PC-3 (cell line): Measurements from ENCODE around the gene DOCK10. TPM values are rescaled to one million over a fixed set of nuclear protein-coding genes. Genes with fewer than 3 reads are reported as not detected.

Source experiments
- ATAC-seq: fragments of 200-7000 bp; cut with Tn5 transposase; 2 replicates; pipeline ENCODE4 v1.9.1; 2020; ENCODE audit warnings: mild to moderate bottlenecking, moderate library complexity
- BruUV-seq: library from RNA; stranded (reverse); fragments of 400-500 nt; replicated peaks from 2 replicates; lab custom pipeline; 2021; lab: Mats Ljungman, UMichigan
- CTCF ChIA-PET: fragments of 300-600 bp; sonication (Branson Sonifier 250); formaldehyde crosslinking; loops from one replicate; lab custom pipeline; 2022; ENCODE audit warnings: antibody characterized with exemption; lab: Charles Lee
- POLR2A ChIA-PET: fragments of 300-600 bp; sonication (Branson Sonifier 250); formaldehyde crosslinking; loops from one replicate; lab custom pipeline; 2022; ENCODE audit warnings: antibody characterized with exemption; ENCODE audit not compliant: unreplicated experiment; lab: Charles Lee
- DNase-seq: peaks from one replicate; pipeline ENCODE4 v3.0.0-alpha.2; 2015
- H2AFZ ChIP-seq: fragments of 300-600 bp; sonication (generic); 2 replicates; pipeline ENCODE4 v1.6.0; 2016; ENCODE audit warnings: antibody characterized with exemption, low read length
- H3F3A ChIP-seq: fragments of 300-600 bp; sonication (generic); one replicate; pipeline ENCODE4 v1.6.0; 2017; ENCODE audit warnings: antibody characterized with exemption, low read length, control low read depth, mild to moderate bottlenecking; ENCODE audit not compliant: unreplicated experiment
- H3K27ac ChIP-seq: fragments of 300-600 bp; sonication (generic); 2 replicates; pipeline ENCODE4 v1.5.1; 2016; ENCODE audit warnings: mild to moderate bottlenecking, low read length
- H3K27me3 ChIP-seq: fragments of 300-600 bp; sonication (generic); 2 replicates; pipeline ENCODE4 v1.6.1; 2016; ENCODE audit warnings: low read length, mixed read lengths
- H3K36me3 ChIP-seq: fragments of 300-600 bp; sonication (generic); 2 replicates; pipeline ENCODE4 v1.6.1; 2016; ENCODE audit warnings: low read depth, mixed run types, low read length, mixed read lengths
- H3K4me1 ChIP-seq: fragments of 300-600 bp; sonication (generic); 2 replicates; pipeline ENCODE4 v1.5.1; 2016; ENCODE audit warnings: low read length; ENCODE audit not compliant: insufficient read depth
- H3K4me2 ChIP-seq: fragments of 300-600 bp; sonication (generic); 2 replicates; pipeline ENCODE4 v1.6.0; 2016; ENCODE audit warnings: low read length
- H3K4me3 ChIP-seq: fragments of 300-600 bp; sonication (generic); 2 replicates; pipeline ENCODE4 v1.5.1; 2016; ENCODE audit warnings: mild to moderate bottlenecking, low read length, mixed read lengths
- H3K79me2 ChIP-seq: fragments of 300-600 bp; sonication (generic); 2 replicates; pipeline ENCODE4 v1.6.1; 2017; ENCODE audit warnings: low read length, mixed read lengths
- H3K9ac ChIP-seq: fragments of 300-600 bp; sonication (generic); 2 replicates; pipeline ENCODE4 v1.6.0; 2016; ENCODE audit warnings: mild to moderate bottlenecking, low read length
- H3K9me2 ChIP-seq: fragments of 300-600 bp; sonication (generic); replicated peaks from 2 replicates; pipeline ENCODE4 v1.6.1; 2016; ENCODE audit warnings: mixed run types, low read length, mixed read lengths
- H3K9me3 ChIP-seq: fragments of 300-600 bp; sonication (generic); 2 replicates; pipeline ENCODE4 v1.6.1; 2016; ENCODE audit warnings: low read length, mixed read lengths
- H4K20me1 ChIP-seq: fragments of 300-600 bp; sonication (generic); 2 replicates; pipeline ENCODE4 v1.6.1; 2016; ENCODE audit warnings: low read length, mixed read lengths
- EZH2 ChIP-seq: fragments of 300-600 bp; sonication (generic); IDR thresholded peaks from one replicate; pipeline ENCODE4 v1.6.1; 2017; ENCODE audit warnings: antibody characterized with exemption, mild to moderate bottlenecking, low read length; ENCODE audit not compliant: unreplicated experiment
- EZH2phosphoT487 ChIP-seq: fragments of 300-600 bp; sonication (generic); IDR thresholded peaks from 2 replicates; pipeline ENCODE4 v1.6.1; 2018; ENCODE audit warnings: mild to moderate bottlenecking, antibody characterized with exemption, low read length, borderline replicate concordance
- intact Hi-C: fragments of 100-400 bp; cut with micrococcal nuclease; formaldehyde crosslinking; loops from 2 replicates; pipeline ENCODE4 v1.9.0; 2023
- total RNA-seq: library from RNA; depleted of rRNA; stranded (reverse); fragments of >200 nt; gene quantifications from 2 replicates; pipeline ENCODE4 v1.2.3, GENCODE V29; 2014
- TF ChIP-seq, protein P1 (sequence below): fragments of 300-600 bp; sonication (generic); conservative IDR thresholded peaks from 2 replicates; pipeline ENCODE4 v1.5.1; 2017; ENCODE audit warnings: antibody characterized with exemption, low read depth, mild to moderate bottlenecking, low read length

Gene DOCK10
- total RNA-seq, 1 experiment from 2014 or later, result 23.1 TPM

- H3K27me3 ChIP-seq, result no peaks in the 10 kb centered on the region
- BruUV-seq, result no TSS peak
- TF ChIP-seq, protein P1, sequence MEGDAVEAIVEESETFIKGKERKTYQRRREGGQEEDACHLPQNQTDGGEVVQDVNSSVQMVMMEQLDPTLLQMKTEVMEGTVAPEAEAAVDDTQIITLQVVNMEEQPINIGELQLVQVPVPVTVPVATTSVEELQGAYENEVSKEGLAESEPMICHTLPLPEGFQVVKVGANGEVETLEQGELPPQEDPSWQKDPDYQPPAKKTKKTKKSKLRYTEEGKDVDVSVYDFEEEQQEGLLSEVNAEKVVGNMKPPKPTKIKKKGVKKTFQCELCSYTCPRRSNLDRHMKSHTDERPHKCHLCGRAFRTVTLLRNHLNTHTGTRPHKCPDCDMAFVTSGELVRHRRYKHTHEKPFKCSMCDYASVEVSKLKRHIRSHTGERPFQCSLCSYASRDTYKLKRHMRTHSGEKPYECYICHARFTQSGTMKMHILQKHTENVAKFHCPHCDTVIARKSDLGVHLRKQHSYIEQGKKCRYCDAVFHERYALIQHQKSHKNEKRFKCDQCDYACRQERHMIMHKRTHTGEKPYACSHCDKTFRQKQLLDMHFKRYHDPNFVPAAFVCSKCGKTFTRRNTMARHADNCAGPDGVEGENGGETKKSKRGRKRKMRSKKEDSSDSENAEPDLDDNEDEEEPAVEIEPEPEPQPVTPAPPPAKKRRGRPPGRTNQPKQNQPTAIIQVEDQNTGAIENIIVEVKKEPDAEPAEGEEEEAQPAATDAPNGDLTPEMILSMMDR, result no peak
- TF ChIP-seq EZH2phosphoT487, result no peak
- no peak for TF ChIP-seq EZH2
These were observed 28.6 kb downstream of the DOCK10 start for GRCh38 chr2:225013425-225014365.

GRCh38 chr2:225011585-225011984 lies 30.7 kb downstream of the DOCK10 start:
- Histone ChIP-seq H3K4me2 (peak overlapping the region; percentile 75), H2AFZ (no peak overlapping the region), H4K20me1 (no peaks in the 10 kb centered on the region), H3K9me3 (no peaks in the 10 kb centered on the region), H3K4me1 (peaks cover 33% of the 10 kb centered on the region), H3K79me2 (peaks cover 37% of the 10 kb centered on the region), H3K27ac (peak overlapping the region; percentile 90), H3F3A (peaks cover 9% of the 10 kb centered on the region), H3K9ac (peak overlapping the region; percentile 30; the same call in 1 of the 2 replicates), H3K9me2 (no peaks in the 10 kb centered on the region), H3K36me3 (no peaks in the 10 kb centered on the region), H3K27me3 (no peaks in the 10 kb centered on the region), H3K4me3 (peak overlapping the region; percentile 44; the same call in 1 of the 2 replicates)
- POLR2A ChIA-PET, result no interaction called here
- intact Hi-C loops, result loop anchor here (2.0 to 10.0 kb wide), 3 partner anchors 89 to 273 kb away; no protein-coding TSS in a partner anchor
- no peak for DNase-seq
- CTCF ChIA-PET, result no interaction called here
- TF ChIP-seq EZH2, result no peak
- TF ChIP-seq, protein P1, result no peak
- no peak for TF ChIP-seq EZH2phosphoT487
- no TSS peak for BruUV-seq
- ATAC-seq, result no peak

More at GRCh38 chr2:225013425-225014365, 28.6 kb downstream of the DOCK10 start:
- Histone ChIP-seq H3K4me1 (peaks cover 31% of the 10 kb centered on the region), H3K27ac (no peak overlapping the region), H3K9me2 (no peaks in the 10 kb centered on the region), H3K4me2 (no peak overlapping the region), H3K9ac (no peak overlapping the region), H3K36me3 (no peaks in the 10 kb centered on the region), H3K9me3 (no peaks in the 10 kb centered on the region), H4K20me1 (no peaks in the 10 kb centered on the region), H3K79me2 (peaks cover 23% of the 10 kb centered on the region), H3F3A (peaks cover 9% of the 10 kb centered on the region), H2AFZ (no peak overlapping the region), H3K4me3 (no peak overlapping the region)
- DNase-seq (no peak), ATAC-seq (no peak)
- ChIA-PET CTCF (no interaction called here), POLR2A (no interaction called here)
- intact Hi-C loops, result loop anchor here (10.0 kb wide), 2 partner anchors 211 to 271 kb away; no protein-coding TSS in a partner anchor
